Ishikawa (cell line): ENCODE results near the gene CABLES1.

Experiments used
- CEBPB ChIP-seq: IDR thresholded peaks from 2 replicates; pipeline ENCODE4 v1.6.1; 2012
- CREB1 ChIP-seq: IDR thresholded peaks from 2 replicates; pipeline ENCODE4 v1.6.1; 2012; ENCODE audit warnings: low read depth
- EGR1 ChIP-seq: IDR thresholded peaks from 2 replicates; pipeline ENCODE4 v1.6.1; 2012
- EP300 ChIP-seq: IDR thresholded peaks from 2 replicates; pipeline ENCODE4 v1.6.1; 2012; ENCODE audit warnings: borderline replicate concordance
- FOXM1 ChIP-seq: IDR thresholded peaks from 2 replicates; pipeline ENCODE4 v1.6.1; 2012; ENCODE audit warnings: low read depth, borderline replicate concordance
- MAX ChIP-seq: IDR thresholded peaks from 2 replicates; pipeline ENCODE4 v1.6.1; 2012
- NFIC ChIP-seq: IDR thresholded peaks from 2 replicates; pipeline ENCODE4 v1.6.1; 2012
- RAD21 ChIP-seq: IDR thresholded peaks from 2 replicates; pipeline ENCODE4 v1.6.1; 2012; ENCODE audit warnings: low read depth
- REST ChIP-seq: IDR thresholded peaks from 2 replicates; pipeline ENCODE4 v1.6.1; 2012; ENCODE audit warnings: low read depth, mild to moderate bottlenecking
- TAF1 ChIP-seq: IDR thresholded peaks from 2 replicates; pipeline ENCODE4 v1.6.1; 2012; ENCODE audit warnings: low read depth, mild to moderate bottlenecking
- TCF12 ChIP-seq: IDR thresholded peaks from 2 replicates; pipeline ENCODE4 v1.6.1; 2012; ENCODE audit warnings: low read depth
- TEAD4 ChIP-seq: IDR thresholded peaks from 2 replicates; pipeline ENCODE4 v1.6.1; 2012
- USF1 ChIP-seq: IDR thresholded peaks from 2 replicates; pipeline ENCODE4 v1.6.1; 2012
- YY1 ChIP-seq: IDR thresholded peaks from 2 replicates; pipeline ENCODE4 v1.6.1; 2012; ENCODE audit warnings: low read depth
- ZBTB7A ChIP-seq: IDR thresholded peaks from 2 replicates; pipeline ENCODE4 v1.6.1; 2012; ENCODE audit warnings: low read depth

The CABLES1 gene

GRCh38 chr18:23247896-23248295 is 112.6 kb downstream of the CABLES1 start:
- TF ChIP-seq MAX, result no peak
- no peak for TF ChIP-seq EP300
- TF ChIP-seq EGR1, result no peak
- no peak for TF ChIP-seq REST

GRCh38 chr18:23248826-23249225 is 113.5 kb downstream of the CABLES1 start:
- no peak for TF ChIP-seq CREB1
- TF ChIP-seq EGR1, result no peak
- no peak for TF ChIP-seq EP300
- TF ChIP-seq YY1, result no peak
- no peak for TF ChIP-seq ZBTB7A
- no peak for TF ChIP-seq TEAD4
- TF ChIP-seq TCF12, result no peak
- TF ChIP-seq USF1, result no peak
- no peak for TF ChIP-seq MAX
- TF ChIP-seq FOXM1, result no peak
- no peak for TF ChIP-seq CEBPB
- no peak for TF ChIP-seq TAF1
- no peak for TF ChIP-seq RAD21
- no peak for TF ChIP-seq REST
- no peak for TF ChIP-seq NFIC

GRCh38 chr18:23249348-23249747 is 114.1 kb downstream of the CABLES1 start:
- TF ChIP-seq USF1 (no peak), CREB1 (no peak), FOXM1 (no peak), NFIC (no peak), MAX (no peak)

- TF ChIP-seq USF1 (no peak), TCF12 (no peak), RAD21 (no peak), REST (no peak), CEBPB (no peak), TEAD4 (no peak), FOXM1 (no peak), TAF1 (no peak), EP300 (no peak), MAX (no peak), YY1 (no peak), EGR1 (no peak), ZBTB7A (no peak), CREB1 (no peak), NFIC (no peak)
These were observed 115.8 kb downstream of the CABLES1 start for GRCh38 chr18:23250893-23251656.
